ENCODE measurements around the gene NXN. TPM values are rescaled to one million over a fixed set of nuclear protein-coding genes. Genes with fewer than 3 reads are reported as not detected.

The NXN gene
- polyA plus RNA-seq, 1 experiment: 118 TPM

Small RNA genes lying within 50 kb of the gene (small RNA-seq; reads per million reads assigned to genes)
- gene MIR3183 (ENCODE audit: insufficient read length, low read depth): not detected

Other genes with a start within 250 kb of the NXN start
- 23.9 and 27.1 TPM in 2 replicates for gene TLCD3A, start 247.2 kb downstream of the NXN start, polyA plus RNA-seq (2011; rRNA removed)
- gene GEMIN4, start 227.5 kb downstream of the NXN start, polyA plus RNA-seq (2011; rRNA removed): 9.3 and 13.6 TPM in 2 replicates
- 33.5 and 42.2 TPM in 2 replicates for gene GLOD4, start 197.5 kb downstream of the NXN start, polyA plus RNA-seq (2011; rRNA removed)
- gene MRM3, start 197.4 kb downstream of the NXN start, polyA plus RNA-seq (2011; rRNA removed): 8.1 and 8.7 TPM in 2 replicates
- gene TIMM22, start 17.4 kb upstream of the NXN start, polyA plus RNA-seq (2011; rRNA removed): 17.7 and 18.1 TPM in 2 replicates
- 64.3 and 71.2 TPM in 2 replicates for gene ABR, start 200.2 kb upstream of the NXN start, polyA plus RNA-seq (2011; rRNA removed)